HepG2 (cell line): ENCODE data around the gene SPRED3. TPM values are rescaled to one million over a fixed set of nuclear protein-coding genes. Genes with fewer than 3 reads are reported as not detected.

Experiments used
- ARNT ChIP-seq: fragments of 450-650 bp; IDR thresholded peaks from 2 replicates; pipeline ENCODE4 v1.6.1; 2017
- BCLAF1 ChIP-seq: fragments of 450-650 bp; IDR thresholded peaks from 2 replicates; pipeline ENCODE4 v1.6.1; 2017; ENCODE audit warnings: mild to moderate bottlenecking
- FOXA3 ChIP-seq: IDR thresholded peaks from 2 replicates; pipeline ENCODE4 v1.6.1; 2016; ENCODE audit warnings: missing genetic modification reagents, missing compliant biosample characterization
- FOXK2 ChIP-seq: fragments of 450-650 bp; IDR thresholded peaks from 2 replicates; pipeline ENCODE4 v1.6.1; 2016
- FOXP4 ChIP-seq: sonication (generic); formaldehyde crosslinking; IDR thresholded peaks from 2 replicates; pipeline ENCODE4 v1.4.0; 2020; ENCODE audit warnings: missing genetic modification reagents
- NRL ChIP-seq: sonication (generic); formaldehyde crosslinking; IDR thresholded peaks from 2 replicates; pipeline ENCODE4 v1.5.0; 2020; ENCODE audit warnings: missing genetic modification reagents, mild to moderate bottlenecking, moderate library complexity, borderline replicate concordance
- RCOR2 ChIP-seq: IDR thresholded peaks from 2 replicates; pipeline ENCODE4 v1.6.1; 2016; ENCODE audit warnings: missing biosample characterization, missing genetic modification reagents
- SMARCE1 ChIP-seq: fragments of 450-650 bp; IDR thresholded peaks from 2 replicates; pipeline ENCODE4 v1.6.1; 2017; ENCODE audit warnings: borderline replicate concordance
- TAF1 ChIP-seq: sonication (generic); formaldehyde crosslinking; IDR thresholded peaks from 2 replicates; pipeline ENCODE4 v1.4.0; 2020; ENCODE audit warnings: missing genetic modification reagents
- ZFY ChIP-seq: sonication (generic); formaldehyde crosslinking; IDR thresholded peaks from 2 replicates; pipeline ENCODE4 v1.4.0; 2020; ENCODE audit warnings: missing genetic modification reagents
- ZNF263 ChIP-seq: sonication (generic); formaldehyde crosslinking; IDR thresholded peaks from 2 replicates; pipeline ENCODE4 v1.4.0; 2020; ENCODE audit warnings: missing genetic modification reagents
- ZNF280D ChIP-seq: sonication (generic); formaldehyde crosslinking; IDR thresholded peaks from 2 replicates; pipeline ENCODE4 v1.5.1; 2020; ENCODE audit warnings: mild to moderate bottlenecking, missing genetic modification reagents
- ZNF557 ChIP-seq: sonication (generic); formaldehyde crosslinking; IDR thresholded peaks from 2 replicates; pipeline ENCODE4 v1.4.0; 2020; ENCODE audit warnings: missing genetic modification reagents
- ZNF580 ChIP-seq: IDR thresholded peaks from 2 replicates; pipeline ENCODE4 v1.6.1; 2016; ENCODE audit warnings: low read depth, borderline replicate concordance
- ZNF687 ChIP-seq: sonication (generic); formaldehyde crosslinking; IDR thresholded peaks from 2 replicates; pipeline ENCODE4 v1.5.1; 2020; ENCODE audit warnings: mild to moderate bottlenecking, missing genetic modification reagents, moderate library complexity
- ZNF75D ChIP-seq: sonication (generic); formaldehyde crosslinking; IDR thresholded peaks from 2 replicates; pipeline ENCODE4 v1.8.1; 2023; ENCODE audit warnings: missing genetic modification reagents, mild to moderate bottlenecking, borderline replicate concordance
- ZNF782 ChIP-seq: sonication (generic); formaldehyde crosslinking; IDR thresholded peaks from 2 replicates; pipeline ENCODE4 v1.4.0; 2020; ENCODE audit warnings: missing genetic modification reagents, mild to moderate bottlenecking, borderline replicate concordance
- polyA plus RNA-seq, 8 experiments: library from polyadenylated mRNA; depleted of rRNA in 3 of 8; stranded (reverse) in 7 of 8; unstranded in 1 of 8; fragments of >200 nt; fragmentation: Illumina TruSeq in 4 of 8; extraction: Trizol in 4 of 8; gene quantifications; 2 replicates each; pipeline versions ENCODE4 v1.2.1 to v1.2.3, GENCODE V29; 2011 to 2016; ENCODE audit warnings: low read depth in 4 of 8, missing spikeins in 1 of 8, mixed read lengths in 1 of 8; ENCODE audit not compliant: insufficient read depth in 1 of 8
- total RNA-seq, 5 experiments: library from RNA; depleted of rRNA; stranded (reverse); fragments of >200 nt; fragmentation: Illumina TruSeq; extraction: Trizol; gene quantifications; 2 replicates each; pipeline ENCODE4 v1.2.3, GENCODE V29; 2016; ENCODE audit warnings: low read depth in 1 of 5

SPRED3 gene
- total and polyA plus RNA-seq, 2 of the 13 experiments (the other 11 are each of a cell fraction or from before 2014, with no cell fraction given) = 0.15 to 0.17 TPM

GRCh38 chr19:38374332-38375097, 14.0 kb upstream of the SPRED3 start, which contains the start of gene PSMD8 (continued):
- TF ChIP-seq ZNF280D (peak; percentile 95), ARNT (no peak), FOXK2 (no peak; the same call in 1 of the 2 replicates), FOXA3 (CRISPR knock-in tag) (peak; percentile 15; the same call in 1 of the 2 replicates), NRL (CRISPR knock-in tag) (peak; percentile 97), ZNF782 (CRISPR knock-in tag) (peak; percentile 99), SMARCE1 (no peak), ZNF557 (CRISPR knock-in tag) (peak; percentile 76), ZNF687 (CRISPR knock-in tag) (peak; percentile 90), ZFY (CRISPR knock-in tag) (peak; percentile 99), BCLAF1 (no peak), ZNF263 (peak; percentile 41), ZNF580 (peak; percentile 59; the same call in 1 of the 2 replicates), ZNF75D (0 out of 2 replicates have a peak, but pooled peaks have one; percentile 3), TAF1 (peak; percentile 100), RCOR2 (CRISPR knock-in tag) (peak; percentile 56; the same call in 1 of the 2 replicates), FOXP4 (CRISPR knock-in tag) (peak; percentile 56)
